ENCODE data around the gene TIMP2.

- TF ChIP-seq CTCF (conservative IDR thresholded peaks at IDR 0.05; ENCODE audit: low read length) (no peak), EZH2phosphoT487 (IDR thresholded peaks at IDR 0.05; ENCODE audit: borderline replicate concordance, low read depth, low read length) (no peak)
Observed at GRCh38 chr17:78944956-78945355, 19.8 kb upstream of the TIMP2 start.

All from OCI-LY7 (cell line).